ENCODE data around the gene ADCK2. TPM values are rescaled to one million over a fixed set of nuclear protein-coding genes. Genes with fewer than 3 reads are reported as not detected.

ADCK2 gene
- total RNA-seq, 1 donor from 2014 or later, result 12.4 TPM

- Mint-ChIP-seq H3K4me1 (ENCODE audit: low read depth, unreplicated experiment) (peaks cover 22% of the 10 kb centered on the region), H3K36me3 (ENCODE audit: low read depth, unreplicated experiment) (peaks cover 2% of the 10 kb centered on the region), H3K9me3 (ENCODE audit: unreplicated experiment) (no peaks in the 10 kb centered on the region), H3K4me3 (ENCODE audit: unreplicated experiment) (no peak overlapping the region), H3K27me3 (ENCODE audit: low read depth, unreplicated experiment) (no peaks in the 10 kb centered on the region), H3K27ac (ENCODE audit: unreplicated experiment) (no peak overlapping the region)
- Histone ChIP-seq H3K79me2 (ENCODE audit: insufficient read depth, low read length) (no peaks in the 10 kb centered on the region), H3K36me3 (ENCODE audit: insufficient read depth, low read length) (peaks cover 6% of the 10 kb centered on the region), H3K27ac (ENCODE audit: low read depth, low read length) (no peak overlapping the region), H3K4me1 (ENCODE audit: insufficient read depth, low read length) (peaks cover 3% of the 10 kb centered on the region), H3K27me3 (ENCODE audit: insufficient read depth, low read length) (no peaks in the 10 kb centered on the region), H4K20me1 (ENCODE audit: insufficient read depth, low read length) (no peaks in the 10 kb centered on the region), H2AFZ (ENCODE audit: low read depth, low read length) (no peak overlapping the region), H3K9me3 (ENCODE audit: insufficient read depth, low read depth, low read length) (no peaks in the 10 kb centered on the region), H3K4me3 (ENCODE audit: insufficient read depth, low read depth, low read length) (no peak overlapping the region), H3K4me2 (ENCODE audit: low read length) (no peak overlapping the region), H3K9ac (ENCODE audit: low read length) (no peak overlapping the region)
- TF ChIP-seq CTCF (IDR thresholded peaks at IDR 0.05; ENCODE audit: insufficient read depth, low read depth, low read length), result peak; percentile 36
- TF ChIP-seq EZH2 (IDR thresholded peaks at IDR 0.05; ENCODE audit: insufficient read depth, low read length), result no peak
- DNase-seq (ENCODE audit: low read depth), result no peak
- FAIRE-seq, result no peak
These were observed 53.5 kb downstream of the ADCK2 start for GRCh38 chr7:140726281-140726680.

- Histone ChIP-seq H4K20me1 (ENCODE audit: insufficient read depth, low read length) (no peaks in the 10 kb centered on the region), H3K4me3 (ENCODE audit: insufficient read depth, low read depth, low read length) (no peak overlapping the region), H3K4me1 (ENCODE audit: insufficient read depth, low read length) (peaks cover 3% of the 10 kb centered on the region), H3K9ac (ENCODE audit: low read length) (no peak overlapping the region), H3K36me3 (ENCODE audit: insufficient read depth, low read length) (no peaks in the 10 kb centered on the region), H2AFZ (ENCODE audit: low read depth, low read length) (no peak overlapping the region), H3K79me2 (ENCODE audit: insufficient read depth, low read length) (no peaks in the 10 kb centered on the region), H3K27me3 (ENCODE audit: insufficient read depth, low read length) (no peaks in the 10 kb centered on the region), H3K27ac (ENCODE audit: low read depth, low read length) (no peak overlapping the region), H3K4me2 (ENCODE audit: low read length) (no peak overlapping the region), H3K9me3 (ENCODE audit: insufficient read depth, low read depth, low read length) (no peaks in the 10 kb centered on the region)
- FAIRE-seq, result no peak
- Mint-ChIP-seq H3K36me3 (ENCODE audit: low read depth, unreplicated experiment) (peaks cover 4% of the 10 kb centered on the region), H3K4me1 (ENCODE audit: low read depth, unreplicated experiment) (peaks cover 12% of the 10 kb centered on the region), H3K9me3 (ENCODE audit: unreplicated experiment) (no peaks in the 10 kb centered on the region), H3K27me3 (ENCODE audit: low read depth, unreplicated experiment) (no peaks in the 10 kb centered on the region), H3K4me3 (ENCODE audit: unreplicated experiment) (no peak overlapping the region), H3K27ac (ENCODE audit: unreplicated experiment) (no peak overlapping the region)
- no peak for DNase-seq (ENCODE audit: low read depth)
- TF ChIP-seq EZH2 (IDR thresholded peaks at IDR 0.05; ENCODE audit: insufficient read depth, low read length), result no peak
- no peak for TF ChIP-seq CTCF (IDR thresholded peaks at IDR 0.05; ENCODE audit: insufficient read depth, low read depth, low read length)
These were observed 59.7 kb downstream of the ADCK2 start for GRCh38 chr7:140732416-140732815.

GRCh38 chr7:140734096-140734495 lies 61.4 kb downstream of the ADCK2 start:
- Histone ChIP-seq H2AFZ (ENCODE audit: low read depth, low read length) (no peak overlapping the region), H3K4me1 (ENCODE audit: insufficient read depth, low read length) (no peaks in the 10 kb centered on the region), H3K9ac (ENCODE audit: low read length) (no peak overlapping the region), H4K20me1 (ENCODE audit: insufficient read depth, low read length) (no peaks in the 10 kb centered on the region), H3K4me2 (ENCODE audit: low read length) (no peak overlapping the region), H3K36me3 (ENCODE audit: insufficient read depth, low read length) (no peaks in the 10 kb centered on the region), H3K4me3 (ENCODE audit: insufficient read depth, low read depth, low read length) (no peak overlapping the region), H3K79me2 (ENCODE audit: insufficient read depth, low read length) (no peaks in the 10 kb centered on the region), H3K27me3 (ENCODE audit: insufficient read depth, low read length) (no peaks in the 10 kb centered on the region), H3K27ac (ENCODE audit: low read depth, low read length) (no peak overlapping the region), H3K9me3 (ENCODE audit: insufficient read depth, low read depth, low read length) (no peaks in the 10 kb centered on the region)
- FAIRE-seq, result no peak
- no peak for TF ChIP-seq CTCF (IDR thresholded peaks at IDR 0.05; ENCODE audit: insufficient read depth, low read depth, low read length)
- no peak for TF ChIP-seq EZH2 (IDR thresholded peaks at IDR 0.05; ENCODE audit: insufficient read depth, low read length)
- no peak overlapping the region for H3K4me3 Mint-ChIP-seq (ENCODE audit: unreplicated experiment)
- no peak overlapping the region for H3K27ac Mint-ChIP-seq (ENCODE audit: unreplicated experiment)
- no peaks in the 10 kb centered on the region for H3K27me3 Mint-ChIP-seq (ENCODE audit: low read depth, unreplicated experiment)
- H3K36me3 Mint-ChIP-seq (ENCODE audit: low read depth, unreplicated experiment), result peaks cover 4% of the 10 kb centered on the region
- no peaks in the 10 kb centered on the region for H3K9me3 Mint-ChIP-seq (ENCODE audit: unreplicated experiment)
- H3K4me1 Mint-ChIP-seq (ENCODE audit: low read depth, unreplicated experiment), result peaks cover 3% of the 10 kb centered on the region
- DNase-seq (ENCODE audit: low read depth), result no peak
